Activated naive CD4-positive, alpha-beta T cell treated with anti-CD3 and anti-CD28 coated beads for 36 hours (primary cell): ENCODE measurements around the gene ALOXE3. TPM values are rescaled to one million over a fixed set of nuclear protein-coding genes. Genes with fewer than 3 reads are reported as not detected.

Experiments
- CTCF ChIA-PET: fragments of 350-600 bp; sonication (Branson Sonifier 250); formaldehyde crosslinking; loops from one replicate; lab custom pipeline; 2021; ENCODE audit warnings: antibody characterized with exemption; lab: Charles Lee
- DNase-seq: peaks from one replicate; pipeline ENCODE4 v3.0.0-alpha.2; 2020
- H3K27ac Mint-ChIP-seq: one replicate; pipeline ENCODE4 v1.8.0; 2021; ENCODE audit warnings: mild to moderate bottlenecking, mixed read lengths
- H3K27me3 Mint-ChIP-seq: one replicate; pipeline ENCODE4 v1.8.0; 2021; ENCODE audit warnings: low read depth, mixed read lengths
- H3K36me3 Mint-ChIP-seq: one replicate; pipeline ENCODE4 v1.8.0; 2021; ENCODE audit warnings: low read depth, mixed read lengths
- H3K4me1 Mint-ChIP-seq: one replicate; pipeline ENCODE4 v1.8.0; 2021; ENCODE audit warnings: low read depth, mixed read lengths
- H3K4me3 Mint-ChIP-seq: one replicate; pipeline ENCODE4 v1.8.0; 2021; ENCODE audit warnings: mild to moderate bottlenecking, moderate library complexity, mixed read lengths
- H3K9me3 Mint-ChIP-seq: one replicate; pipeline ENCODE4 v1.8.0; 2021; ENCODE audit warnings: mixed read lengths
- intact Hi-C: fragments of 100-400 bp; cut with micrococcal nuclease; formaldehyde crosslinking; loops from one replicate; pipeline ENCODE4 v1.15.1; 2023
- total RNA-seq, 2 experiments: library from RNA; stranded (reverse); gene quantifications; one replicate each; pipeline ENCODE4 v1.2.3, GENCODE V29; 2021

The ALOXE3 gene
- total RNA-seq, 2 experiments from 2014 or later = not detected

DNA sequence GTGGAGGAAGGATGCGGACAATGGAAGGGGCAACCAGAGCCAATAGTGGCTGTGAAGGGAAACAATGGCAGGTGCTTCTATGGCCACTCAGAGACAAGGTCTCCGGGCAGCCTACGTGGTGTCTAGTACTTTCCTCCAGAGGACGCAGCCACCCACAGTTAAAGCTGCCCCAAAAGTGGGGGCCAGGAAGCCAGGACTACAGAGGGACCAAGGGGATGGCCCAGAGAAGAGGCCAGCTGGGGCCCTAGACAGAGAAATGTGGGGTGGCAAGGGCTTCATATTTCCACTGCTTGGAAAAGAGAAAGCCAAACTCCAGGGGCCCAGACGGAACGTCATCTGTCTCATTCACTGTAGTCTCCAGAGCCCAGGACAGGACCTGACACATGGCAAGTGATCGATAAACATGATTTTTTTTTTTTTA, 34.7 kb upstream of the ALOXE3 start:
- CTCF ChIA-PET = interaction anchor here (1.6 kb wide), 1 partner anchor 28 kb away, joined by 6 read pairs; no protein-coding TSS in a partner anchor
- peaks cover 43% of the 10 kb centered on the region for H3K4me1 Mint-ChIP-seq
- H3K9me3 Mint-ChIP-seq = no peaks in the 10 kb centered on the region
- H3K4me3 Mint-ChIP-seq = peak overlapping the region; percentile 84
- H3K36me3 Mint-ChIP-seq = peaks cover 3% of the 10 kb centered on the region
- intact Hi-C loops = loop anchor here (2.0 to 10.0 kb wide), 3 partner anchors 310 to 668 kb away; partner anchors contain the start of genes FXR2, POLR2A and SLC35G6
- no peaks in the 10 kb centered on the region for H3K27me3 Mint-ChIP-seq
- no peak overlapping the region for H3K27ac Mint-ChIP-seq
- no peak for DNase-seq

DNA sequence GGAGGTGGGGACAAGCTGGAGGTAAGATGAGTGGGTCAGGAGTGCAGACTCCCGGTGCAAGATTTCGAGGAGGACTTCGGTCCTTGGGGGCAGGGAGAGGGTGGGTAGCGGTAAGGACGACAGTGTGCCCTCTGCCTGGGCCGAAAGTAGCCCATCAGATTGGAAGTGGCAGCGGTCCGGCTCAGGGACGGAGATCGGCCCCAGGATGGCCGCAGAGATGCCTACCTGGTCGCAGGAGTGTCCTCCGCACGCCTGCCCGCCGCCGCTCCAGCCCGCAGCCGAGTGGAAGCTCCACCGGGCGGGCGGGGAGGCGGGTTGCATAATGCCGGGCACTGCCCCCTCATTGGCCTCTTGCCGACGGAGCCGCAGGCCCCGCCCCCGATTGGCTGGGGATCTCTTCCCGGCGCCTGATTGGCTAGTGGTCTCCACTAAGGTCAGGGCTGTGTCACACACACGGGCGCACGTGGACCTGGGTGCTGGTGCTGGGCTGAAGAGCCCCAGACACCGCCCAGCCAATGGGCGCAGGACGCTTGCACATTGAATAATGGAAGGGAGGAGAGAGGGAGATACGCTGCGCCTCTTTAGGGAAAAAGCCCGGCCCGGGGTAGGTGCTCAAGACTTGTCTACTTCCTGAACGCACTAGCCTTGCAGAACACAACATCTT, 33.9 kb upstream of the ALOXE3 start, which contains the start of gene PER1:
Gene PER1, minus strand, starts transcription at position 293 of the 664 bp plus-strand sequence. CDS start 1,698 bp downstream, outside the sequence.
- CTCF ChIA-PET = interaction anchor here (1.8 kb wide), 1 partner anchor 94 kb away, joined by 7 read pairs; no protein-coding TSS in a partner anchor
- intact Hi-C loops = loop anchor here (1.0 to 10.0 kb wide), 4 partner anchors 136 to 667 kb away; partner anchors contain the start of genes FXR2, POLR2A, RANGRF and SLC35G6
- peak within 1 kb of the TSS; percentile 84 for H3K4me3 Mint-ChIP-seq

DNA sequence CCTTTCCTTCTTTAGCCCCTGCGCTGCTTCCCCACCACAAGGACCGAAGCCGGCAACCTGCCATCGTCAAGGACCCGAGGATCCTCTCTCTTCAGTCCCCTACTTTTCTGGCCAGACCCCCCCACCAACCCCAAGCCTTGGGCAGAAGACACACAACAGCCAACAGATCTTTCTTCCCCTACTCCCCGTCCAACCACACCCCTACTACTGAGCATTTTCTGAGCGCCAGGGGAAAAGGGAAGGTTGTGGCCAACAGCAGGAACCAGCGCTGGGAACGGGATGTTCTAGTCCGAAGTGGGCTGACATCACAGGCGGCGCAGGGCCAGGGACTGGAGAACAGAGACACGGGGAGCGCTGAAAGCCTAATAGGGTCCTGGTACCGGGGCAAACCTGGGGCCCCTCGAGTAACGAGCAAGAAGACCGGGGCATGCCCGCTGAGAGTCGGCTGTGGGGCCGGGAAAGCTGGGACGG, 33.4 kb upstream of the ALOXE3 start:
- H3K27me3 Mint-ChIP-seq = no peaks in the 10 kb centered on the region
- peaks cover 43% of the 10 kb centered on the region for H3K4me1 Mint-ChIP-seq
- H3K9me3 Mint-ChIP-seq = no peaks in the 10 kb centered on the region
- H3K27ac Mint-ChIP-seq = peak overlapping the region; percentile 84
- peak overlapping the region; percentile 84 for H3K4me3 Mint-ChIP-seq
- intact Hi-C loops = loop anchor here (1.0 to 10.0 kb wide), 5 partner anchors 12 to 667 kb away; partner anchors contain the start of genes FXR2, POLR2A, RANGRF and SLC35G6
- CTCF ChIA-PET = interaction anchor here (1.8 kb wide), 1 partner anchor 94 kb away, joined by 7 read pairs; no protein-coding TSS in a partner anchor
- DNase-seq = peak; percentile 50
- peaks cover 10% of the 10 kb centered on the region for H3K36me3 Mint-ChIP-seq

More for the DNA sequence above, 33.9 kb upstream of the ALOXE3 start, which contains the start of gene PER1:
- peak; percentile 95 for DNase-seq
- H3K36me3 Mint-ChIP-seq = peaks cover 7% of the 10 kb centered on the region
- H3K27ac Mint-ChIP-seq = peak within 1 kb of the TSS; percentile 84
- no peaks in the 10 kb centered on the region for H3K9me3 Mint-ChIP-seq
- H3K27me3 Mint-ChIP-seq = no peaks in the 10 kb centered on the region
- H3K4me1 Mint-ChIP-seq = peaks cover 43% of the 10 kb centered on the region

DNA sequence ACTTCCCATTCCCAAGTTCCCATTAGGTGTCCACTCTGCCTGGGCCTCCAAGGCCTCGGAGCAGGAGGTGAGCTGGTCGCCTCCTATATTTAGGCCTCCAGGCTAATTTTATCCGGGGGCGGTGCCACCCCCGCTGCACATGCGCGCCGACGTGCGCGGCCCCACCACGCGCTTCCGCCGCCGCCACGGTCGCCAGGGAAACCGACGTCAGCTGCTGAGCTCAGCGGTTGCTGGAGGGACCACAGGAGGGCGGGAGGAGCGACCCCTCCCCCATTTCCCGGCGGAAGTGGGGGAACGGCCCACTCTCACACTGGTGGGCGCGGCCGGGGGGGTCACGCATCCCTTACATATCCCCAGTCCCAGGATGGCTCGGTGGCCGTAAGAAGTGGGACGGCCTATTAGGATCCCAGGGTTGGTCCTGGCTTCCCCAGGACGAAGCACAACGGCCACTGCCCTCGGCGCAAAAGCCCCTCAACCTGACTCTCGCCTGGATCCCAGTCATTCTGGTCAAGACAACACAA, 32.9 kb upstream of the ALOXE3 start:
- peak; percentile 86 for DNase-seq
- no peaks in the 10 kb centered on the region for H3K27me3 Mint-ChIP-seq
- H3K4me3 Mint-ChIP-seq = peak overlapping the region; percentile 84
- H3K36me3 Mint-ChIP-seq = peaks cover 14% of the 10 kb centered on the region
- intact Hi-C loops = loop anchor here (1.0 to 10.0 kb wide), 3 partner anchors 12 to 666 kb away; partner anchors contain the start of genes FXR2, POLR2A and SLC35G6
- no peaks in the 10 kb centered on the region for H3K9me3 Mint-ChIP-seq
- H3K4me1 Mint-ChIP-seq = peaks cover 43% of the 10 kb centered on the region
- CTCF ChIA-PET = interaction anchor here (1.8 kb wide), 1 partner anchor 93 kb away, joined by 7 read pairs; no protein-coding TSS in a partner anchor
- H3K27ac Mint-ChIP-seq = peak overlapping the region; percentile 84

DNA sequence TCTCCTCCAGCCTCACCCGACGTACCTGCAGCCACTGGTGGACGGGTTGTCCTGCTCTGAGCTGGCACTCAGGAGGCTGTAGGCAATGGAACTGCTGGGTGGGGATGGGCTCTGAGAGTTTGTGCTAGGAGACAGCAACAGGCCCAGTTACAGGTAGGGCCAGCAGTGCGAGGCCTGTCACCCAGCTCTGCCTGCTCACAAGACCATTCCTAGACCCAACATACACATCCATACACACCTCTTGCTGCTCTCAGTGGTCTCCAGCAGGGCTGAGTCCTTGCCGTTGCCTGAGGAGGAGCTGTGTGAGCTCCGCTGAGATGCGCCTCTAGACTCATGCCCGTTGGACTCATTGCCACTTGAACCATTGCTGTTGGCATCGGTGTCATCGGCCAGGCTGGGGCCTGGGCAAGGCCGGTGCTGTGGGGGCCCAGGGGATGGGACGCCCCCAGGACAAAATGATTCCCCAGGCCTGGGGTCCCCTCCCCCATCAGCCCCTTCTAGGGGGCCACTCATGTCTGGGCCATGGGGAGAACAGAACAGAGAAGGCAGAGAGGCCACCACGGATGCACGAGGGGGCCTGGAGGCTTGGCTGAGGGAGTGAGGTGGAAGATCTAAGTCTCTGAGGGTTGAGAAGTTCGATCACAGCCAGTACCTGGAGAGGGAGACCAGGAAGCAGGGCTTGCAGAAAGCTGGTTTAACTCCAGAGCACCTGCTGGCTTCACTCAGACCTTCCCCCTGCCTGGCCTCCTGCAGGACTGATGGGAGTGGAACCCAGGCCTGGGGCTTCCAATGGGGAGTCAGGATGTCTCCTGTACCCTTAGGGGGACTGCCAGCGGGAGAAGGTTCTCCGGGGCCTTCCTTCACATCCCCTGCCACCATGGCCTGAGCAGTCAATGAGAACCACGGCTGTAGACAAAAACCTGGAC, 32.1 kb upstream of the ALOXE3 start:
- intact Hi-C loops = loop anchor here (1.0 to 10.0 kb wide), 3 partner anchors 11 to 666 kb away; partner anchors contain the start of genes FXR2, POLR2A and SLC35G6
- CTCF ChIA-PET = interaction anchor here (1.8 kb wide), 1 partner anchor 92 kb away, joined by 7 read pairs; no protein-coding TSS in a partner anchor
- no peaks in the 10 kb centered on the region for H3K27me3 Mint-ChIP-seq
- H3K27ac Mint-ChIP-seq = no peak overlapping the region
- no peaks in the 10 kb centered on the region for H3K9me3 Mint-ChIP-seq
- peak overlapping the region; percentile 84 for H3K4me3 Mint-ChIP-seq
- H3K4me1 Mint-ChIP-seq = peaks cover 42% of the 10 kb centered on the region
- no peak for DNase-seq
- peaks cover 17% of the 10 kb centered on the region for H3K36me3 Mint-ChIP-seq

DNA sequence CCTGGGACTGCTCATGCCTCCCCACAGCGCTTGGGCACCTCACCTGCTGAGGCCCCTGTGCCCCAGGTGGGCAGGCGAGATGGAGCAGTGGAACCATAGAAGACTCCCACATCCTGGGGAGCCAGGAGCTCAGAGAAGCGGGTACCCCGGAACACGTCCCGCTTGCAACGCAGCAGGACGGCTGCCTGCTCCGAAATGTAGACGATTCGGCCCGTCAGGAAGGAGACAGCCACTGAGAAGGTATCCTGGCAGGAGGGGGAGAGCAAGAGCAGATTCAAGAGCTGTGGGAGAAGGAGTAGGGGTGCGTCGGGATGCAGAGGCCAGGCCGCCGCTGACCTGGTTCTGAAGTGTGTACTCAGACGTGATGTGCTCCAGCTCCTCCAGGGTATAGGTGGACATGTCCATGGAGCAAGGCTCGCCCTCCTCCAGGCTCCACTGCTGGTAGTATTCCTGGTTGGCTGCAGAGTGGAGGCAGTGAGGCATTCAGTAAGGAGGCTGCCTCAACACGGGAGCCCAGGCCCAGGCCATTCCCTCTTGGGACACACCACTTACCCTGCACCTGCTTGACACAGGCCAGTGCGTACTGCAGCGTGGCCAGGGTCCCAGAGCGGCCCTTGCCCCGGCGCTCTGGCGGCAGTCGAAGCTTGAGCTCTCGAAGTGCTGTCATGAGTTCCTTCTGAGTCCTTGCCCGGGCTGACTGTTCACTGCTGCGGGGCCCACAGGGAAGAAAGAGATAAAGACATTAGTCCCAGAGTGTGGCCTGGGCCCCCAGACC, 31.3 kb upstream of the ALOXE3 start:
- Mint-ChIP-seq H3K27me3 (no peaks in the 10 kb centered on the region), H3K36me3 (peaks cover 17% of the 10 kb centered on the region), H3K4me3 (no peak overlapping the region), H3K9me3 (no peaks in the 10 kb centered on the region), H3K4me1 (peaks cover 33% of the 10 kb centered on the region), H3K27ac (no peak overlapping the region)
- DNase-seq = no peak
- intact Hi-C loops = loop anchor here (10.0 kb wide), 2 partner anchors 535 to 665 kb away; partner anchors contain the start of genes FXR2, POLR2A and SLC35G6
- CTCF ChIA-PET = no interaction called here

DNA sequence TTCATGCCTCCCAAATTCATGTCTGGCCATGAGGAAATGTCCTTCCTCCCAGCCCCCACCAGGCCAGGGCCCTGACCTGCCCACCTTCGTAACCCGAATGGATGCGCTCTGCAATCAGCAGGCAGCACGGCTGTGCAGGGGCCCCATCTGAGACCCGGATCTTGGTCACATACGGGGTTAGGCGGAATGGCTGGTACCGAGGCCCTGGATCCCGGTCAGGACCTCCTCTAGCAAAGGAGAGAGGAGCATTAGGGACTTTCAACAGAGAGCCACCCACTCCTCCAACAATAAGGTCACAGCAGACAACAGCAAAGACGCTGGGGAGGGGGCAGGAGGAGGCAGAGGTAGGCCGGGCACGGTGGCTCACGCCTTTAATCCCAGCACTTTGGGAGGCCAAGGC, 30.2 kb upstream of the ALOXE3 start:
- H3K27me3 Mint-ChIP-seq = no peaks in the 10 kb centered on the region
- peaks cover 22% of the 10 kb centered on the region for H3K36me3 Mint-ChIP-seq
- CTCF ChIA-PET = interaction anchor here (0.8 to 1.0 kb wide), 2 partner anchors 9 to 11 kb away, joined by 3 to 4 read pairs; no protein-coding TSS in a partner anchor
- no peak overlapping the region for H3K4me3 Mint-ChIP-seq
- peaks cover 24% of the 10 kb centered on the region for H3K4me1 Mint-ChIP-seq
- intact Hi-C loops = no loop called here
- no peak for DNase-seq
- H3K27ac Mint-ChIP-seq = no peak overlapping the region
- no peaks in the 10 kb centered on the region for H3K9me3 Mint-ChIP-seq

DNA sequence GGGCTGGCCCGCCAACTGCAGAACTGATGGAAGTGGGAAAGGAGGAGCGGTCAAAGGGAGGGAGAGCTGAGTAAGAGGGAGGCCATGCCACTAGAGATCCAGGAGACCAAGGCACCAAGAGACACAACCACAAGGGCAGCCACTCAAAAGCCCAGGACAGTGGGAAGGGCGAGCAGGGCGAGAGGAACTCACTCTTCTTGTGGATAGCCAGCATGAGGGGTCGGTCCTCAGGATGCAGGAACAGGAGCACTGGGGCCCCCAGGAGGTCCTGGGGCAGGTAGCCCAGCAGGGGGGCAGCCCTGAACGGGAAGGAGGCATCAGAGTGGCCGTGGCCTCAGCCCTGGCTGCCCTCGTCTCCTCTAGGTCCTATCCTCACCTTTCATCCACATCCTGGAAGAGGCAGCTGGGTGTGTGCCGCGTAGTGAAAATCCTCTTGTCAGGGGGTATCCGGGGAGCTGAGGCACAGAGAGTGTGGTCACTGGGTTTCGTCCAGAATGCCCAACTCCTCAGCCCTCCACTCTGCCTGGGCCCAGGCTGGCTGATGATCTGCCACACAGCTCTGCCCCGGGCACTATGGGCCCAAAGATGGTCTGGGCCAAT, 29.6 kb upstream of the ALOXE3 start:
- Mint-ChIP-seq H3K27me3 (no peaks in the 10 kb centered on the region), H3K4me1 (peaks cover 18% of the 10 kb centered on the region), H3K36me3 (peaks cover 25% of the 10 kb centered on the region), H3K27ac (no peak overlapping the region), H3K9me3 (no peaks in the 10 kb centered on the region), H3K4me3 (no peak overlapping the region)
- no peak for DNase-seq
- intact Hi-C loops = no loop called here
- CTCF ChIA-PET = interaction anchor here (0.8 to 1.0 kb wide), 2 partner anchors 8 to 12 kb away, joined by 3 to 4 read pairs; no protein-coding TSS in a partner anchor

DNA sequence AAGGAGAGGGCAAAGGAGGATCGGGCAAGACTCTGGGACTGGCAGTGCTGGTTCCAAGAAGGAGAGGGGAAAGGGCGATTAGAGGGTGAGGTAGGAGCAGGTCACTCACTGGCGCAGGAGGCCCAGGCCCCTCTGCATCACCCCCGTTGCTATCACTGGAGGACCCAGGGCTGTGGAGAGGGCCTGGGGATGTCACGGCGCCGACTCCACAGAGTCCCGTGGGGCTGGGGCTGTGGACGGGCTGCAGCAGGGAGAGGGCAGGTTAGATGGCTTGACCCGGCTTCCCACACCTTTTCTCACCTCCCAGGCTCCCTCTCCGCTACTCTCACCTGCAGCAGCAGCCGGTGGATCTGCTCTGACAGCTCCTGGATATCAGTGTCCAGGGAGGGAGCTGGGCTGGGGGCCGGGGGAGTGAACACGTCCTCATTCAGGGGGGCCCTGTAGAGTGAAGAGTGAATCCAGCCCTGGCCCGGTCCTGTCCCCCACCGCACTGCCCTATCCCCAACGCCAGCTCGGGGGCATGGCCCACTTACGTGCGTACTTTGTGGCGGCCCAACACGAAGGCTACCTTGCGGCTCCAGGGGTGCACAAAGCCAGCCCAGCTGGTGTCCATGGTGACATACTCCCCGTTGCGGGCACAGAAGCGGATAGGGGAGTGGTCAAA, 29.0 kb upstream of the ALOXE3 start:
- Mint-ChIP-seq H3K9me3 (no peaks in the 10 kb centered on the region), H3K27ac (no peak overlapping the region), H3K36me3 (peaks cover 29% of the 10 kb centered on the region), H3K27me3 (no peaks in the 10 kb centered on the region), H3K4me1 (peaks cover 12% of the 10 kb centered on the region), H3K4me3 (no peak overlapping the region)
- intact Hi-C loops = no loop called here
- no peak for DNase-seq
- CTCF ChIA-PET = interaction anchor here (0.6 to 1.0 kb wide), 2 partner anchors 8 to 13 kb away, joined by 3 to 5 read pairs; no protein-coding TSS in a partner anchor
